OCI-LY1 (cell line): Measurements from ENCODE around the gene GIGYF2.

Experiments
- EZH2 ChIP-seq: fragments of 200-600 bp; sonication (generic), shearing (Covaris generic); IDR thresholded peaks from 2 replicates; pipeline ENCODE4 v1.8.0; 2017; ENCODE audit warnings: borderline replicate concordance, mixed run types, mild to moderate bottlenecking, antibody characterized with exemption, low read length, moderate library complexity, mixed read lengths
- TF ChIP-seq, protein P1 (sequence below): fragments of 200-600 bp; sonication (generic), shearing (Covaris generic); IDR thresholded peaks from 2 replicates; pipeline ENCODE4 v1.5.1; 2017; ENCODE audit warnings: mild to moderate bottlenecking, antibody characterized with exemption, low read length, moderate library complexity, mixed read lengths

DNA sequence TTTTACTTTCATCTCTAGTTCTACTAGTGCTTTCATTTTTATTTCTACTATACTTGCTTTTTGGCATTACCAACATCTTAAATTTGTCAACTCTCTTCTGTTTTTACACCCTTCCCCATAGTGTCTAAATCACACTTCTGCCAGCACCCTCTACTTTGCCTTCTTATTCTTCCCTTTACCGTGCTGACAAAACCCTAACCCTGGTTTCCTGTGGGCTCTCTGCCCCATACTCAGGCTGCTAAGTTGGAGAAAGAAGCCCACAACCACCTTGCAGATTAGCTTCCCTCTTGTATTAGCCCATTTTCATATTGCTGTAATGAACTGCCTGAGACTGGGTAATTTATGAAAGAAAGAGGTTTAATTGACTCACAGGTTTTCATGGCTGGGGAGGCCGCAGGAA, 24.8 kb downstream of the GIGYF2 start:
- TF ChIP-seq, protein P1, sequence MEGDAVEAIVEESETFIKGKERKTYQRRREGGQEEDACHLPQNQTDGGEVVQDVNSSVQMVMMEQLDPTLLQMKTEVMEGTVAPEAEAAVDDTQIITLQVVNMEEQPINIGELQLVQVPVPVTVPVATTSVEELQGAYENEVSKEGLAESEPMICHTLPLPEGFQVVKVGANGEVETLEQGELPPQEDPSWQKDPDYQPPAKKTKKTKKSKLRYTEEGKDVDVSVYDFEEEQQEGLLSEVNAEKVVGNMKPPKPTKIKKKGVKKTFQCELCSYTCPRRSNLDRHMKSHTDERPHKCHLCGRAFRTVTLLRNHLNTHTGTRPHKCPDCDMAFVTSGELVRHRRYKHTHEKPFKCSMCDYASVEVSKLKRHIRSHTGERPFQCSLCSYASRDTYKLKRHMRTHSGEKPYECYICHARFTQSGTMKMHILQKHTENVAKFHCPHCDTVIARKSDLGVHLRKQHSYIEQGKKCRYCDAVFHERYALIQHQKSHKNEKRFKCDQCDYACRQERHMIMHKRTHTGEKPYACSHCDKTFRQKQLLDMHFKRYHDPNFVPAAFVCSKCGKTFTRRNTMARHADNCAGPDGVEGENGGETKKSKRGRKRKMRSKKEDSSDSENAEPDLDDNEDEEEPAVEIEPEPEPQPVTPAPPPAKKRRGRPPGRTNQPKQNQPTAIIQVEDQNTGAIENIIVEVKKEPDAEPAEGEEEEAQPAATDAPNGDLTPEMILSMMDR: no peak
- no peak for TF ChIP-seq EZH2
